Karpas-422 (cell line): ENCODE data around the gene SPDYA. TPM values are rescaled to one million over a fixed set of nuclear protein-coding genes. Genes with fewer than 3 reads are reported as not detected.

ENCODE experiments used
- total RNA-seq: library from RNA; depleted of rRNA; stranded (reverse); fragments of >200 nt; shearing (Covaris generic); gene quantifications from 2 replicates; pipeline ENCODE4 v1.2.3, GENCODE V29; 2014; ENCODE audit warnings: low replicate concordance; rRNA removed

The SPDYA gene
- total RNA-seq, 1 experiment from 2014 or later, result 0.78 TPM

Other genes starting within 250 kb of the SPDYA start
- 58.5 and 134 TPM in 2 replicates for gene PPP1CB, start 59.0 kb upstream of the SPDYA start, total RNA-seq
- 14.8 and 23.1 TPM in 2 replicates for gene TRMT61B, start 59.5 kb downstream of the SPDYA start, total RNA-seq
- gene WDR43, start 83.8 kb downstream of the SPDYA start, total RNA-seq, result 65.3 and 77.0 TPM in 2 replicates
- not detected in 2 replicates for gene TOGARAM2, start 170.5 kb downstream of the SPDYA start, total RNA-seq